Cardiac septum (tissue), 1 donor: Measurements from ENCODE around the gene COL21A1. TPM values are rescaled to one million over a fixed set of nuclear protein-coding genes. Genes with fewer than 3 reads are reported as not detected.

Source experiments
- DNase-seq: peaks from one replicate; pipeline ENCODE4 v3.0.0-alpha.2; 2020; ENCODE audit warnings: low spot score
- intact Hi-C: fragments of 100-400 bp; cut with DNase I; formaldehyde crosslinking; loops from one replicate; pipeline ENCODE4 v1.14.0; 2022
- total RNA-seq: library from RNA; stranded (reverse); fragmentation: NEBNext Ultra II Directional; extraction: Animal tissue kit (Norgen Biotek cat#: 25700); gene quantifications from one replicate; pipeline ENCODE4 v1.2.1, GENCODE V29; 2021
- donor health status: DM: no; HTN: no; CAD: no.

The COL21A1 gene
- total RNA-seq, 1 donor from 2014 or later = 87.3 TPM

DNA sequence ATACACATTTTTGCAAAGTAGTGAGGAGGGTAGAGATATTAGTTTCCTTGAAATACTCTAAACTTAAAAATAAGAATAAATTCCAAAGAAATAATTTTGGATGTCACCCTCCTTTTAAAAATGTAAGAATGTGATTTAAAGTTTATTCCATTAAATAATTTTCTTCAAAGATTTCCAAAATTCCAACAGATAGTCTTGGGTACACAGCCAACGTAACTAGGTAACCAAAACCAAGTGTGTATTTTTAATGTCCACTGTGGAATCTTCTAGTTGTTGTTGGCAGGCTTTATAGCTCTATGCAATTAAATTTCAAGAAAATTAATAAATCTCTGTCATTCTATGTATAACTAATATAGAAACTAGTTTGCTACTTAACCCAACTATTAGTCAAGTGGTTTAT is 101.3 kb downstream of the COL21A1 start:
- no peak for DNase-seq
- intact Hi-C loops = no loop called here

DNA sequence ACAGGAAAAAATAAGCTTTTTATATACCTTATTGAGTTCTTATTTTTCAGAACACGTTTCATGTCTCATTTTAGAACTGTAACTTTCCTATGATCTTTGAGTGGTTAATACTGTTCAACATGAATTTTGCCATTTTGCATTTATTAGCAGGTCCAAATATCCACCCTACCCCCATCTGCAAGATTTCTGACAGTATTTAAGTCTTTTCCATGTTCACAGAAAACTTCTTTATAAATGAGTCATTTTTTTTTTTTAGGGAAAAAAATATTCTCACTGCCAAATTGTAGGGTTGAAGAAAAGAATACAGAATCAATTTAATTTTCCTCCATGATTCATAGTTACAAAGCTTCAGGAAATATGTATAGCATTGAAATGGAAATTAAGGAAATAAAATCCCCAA is 101.8 kb downstream of the COL21A1 start:
- intact Hi-C loops = no loop called here
- DNase-seq = no peak

DNA sequence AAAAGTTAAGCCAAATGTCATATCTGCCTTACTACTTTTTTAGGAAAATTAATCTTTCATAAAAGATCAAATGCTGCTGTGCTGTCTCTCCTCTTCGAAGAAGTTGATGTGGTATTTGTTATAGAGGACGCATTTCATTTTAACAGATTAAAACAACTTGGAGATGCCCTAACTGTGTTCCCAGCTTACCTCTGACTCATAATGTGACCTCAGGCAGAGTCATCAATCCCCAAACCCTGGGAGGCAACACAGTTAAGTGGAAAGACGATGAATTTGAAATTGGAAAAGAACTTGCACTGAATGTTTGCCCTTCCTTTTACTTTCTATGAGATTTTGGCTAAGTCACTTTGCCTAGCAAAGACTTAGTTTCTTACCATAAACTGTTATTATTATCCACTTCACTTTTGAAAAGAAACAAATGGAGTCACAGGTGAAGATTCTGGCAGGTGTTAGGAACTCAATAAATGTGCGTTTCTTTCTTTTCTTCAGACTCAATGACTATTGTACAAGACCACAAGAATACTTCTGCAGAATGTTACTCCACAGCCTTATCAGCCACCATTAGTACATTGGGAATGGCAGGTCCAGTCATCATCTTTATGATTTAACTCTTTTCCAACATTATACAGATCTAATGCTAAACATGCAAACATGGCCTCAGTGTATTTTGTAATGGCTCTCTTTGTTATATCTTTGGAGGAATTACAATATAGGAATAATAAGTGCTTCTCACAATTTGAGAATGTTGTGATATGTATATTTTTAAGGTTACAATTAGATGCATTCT is 102.6 kb downstream of the COL21A1 start:
- DNase-seq = no peak
- intact Hi-C loops = no loop called here

DNA sequence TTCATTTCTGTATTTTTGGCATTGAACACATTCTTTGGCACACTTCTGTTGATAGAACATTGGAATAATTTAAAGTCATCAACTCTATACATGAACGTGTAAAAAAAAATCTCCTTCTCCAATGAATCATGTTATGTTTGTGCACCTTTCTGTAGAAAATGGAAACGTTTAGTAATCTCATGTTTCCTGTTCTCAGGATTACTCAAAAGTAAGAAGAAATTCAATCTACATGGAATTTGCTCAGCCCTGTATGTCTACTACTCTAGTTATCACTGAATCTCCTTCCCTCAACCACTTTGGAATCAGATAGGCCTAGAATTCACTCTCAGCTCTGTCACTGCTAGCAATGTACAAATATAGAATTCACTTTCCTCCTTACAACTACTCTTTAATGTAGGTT is 103.6 kb downstream of the COL21A1 start:
- intact Hi-C loops = no loop called here

DNA sequence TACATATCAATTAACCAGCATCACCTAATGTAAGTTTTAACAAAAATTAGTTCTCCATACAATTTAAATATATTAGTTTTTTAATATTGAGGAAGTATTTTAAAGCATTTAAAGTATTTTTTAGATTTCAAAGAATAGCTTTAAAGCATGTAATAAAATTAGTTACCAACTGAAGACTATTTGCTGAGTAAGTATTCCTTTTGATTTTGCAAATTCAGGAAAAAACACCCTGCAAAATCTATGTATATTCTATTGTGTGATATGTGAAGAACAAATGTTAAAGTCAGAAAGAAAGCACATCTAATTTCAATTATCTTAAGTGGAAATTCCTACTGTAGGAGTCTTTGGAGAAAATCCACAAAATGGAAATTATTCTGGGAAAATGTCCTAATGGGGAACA is 107.3 kb downstream of the COL21A1 start:
- intact Hi-C loops = no loop called here
- DNase-seq = no peak

More for the DNA sequence above, 103.6 kb downstream of the COL21A1 start:
- no peak for DNase-seq

DNA sequence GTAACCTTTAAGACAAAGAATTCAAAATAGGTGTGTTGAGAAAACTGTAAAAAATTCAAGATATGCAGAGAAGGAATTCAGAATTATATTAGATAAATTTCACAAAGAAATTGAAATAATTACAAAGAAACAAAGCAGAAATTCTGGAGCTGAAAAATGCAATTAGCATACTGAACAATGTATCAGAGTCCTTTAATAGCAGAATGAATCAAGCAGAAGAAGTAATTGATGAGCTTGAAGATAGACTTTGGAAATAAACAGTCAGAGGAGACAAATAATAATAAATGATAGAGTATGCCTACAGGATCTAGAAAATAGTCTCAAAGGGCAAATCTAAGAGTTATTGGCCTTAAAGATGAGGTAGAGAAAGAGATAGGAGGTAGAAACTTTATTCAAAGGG is 131.7 kb downstream of the COL21A1 start:
- intact Hi-C loops = no loop called here
- DNase-seq = no peak

DNA sequence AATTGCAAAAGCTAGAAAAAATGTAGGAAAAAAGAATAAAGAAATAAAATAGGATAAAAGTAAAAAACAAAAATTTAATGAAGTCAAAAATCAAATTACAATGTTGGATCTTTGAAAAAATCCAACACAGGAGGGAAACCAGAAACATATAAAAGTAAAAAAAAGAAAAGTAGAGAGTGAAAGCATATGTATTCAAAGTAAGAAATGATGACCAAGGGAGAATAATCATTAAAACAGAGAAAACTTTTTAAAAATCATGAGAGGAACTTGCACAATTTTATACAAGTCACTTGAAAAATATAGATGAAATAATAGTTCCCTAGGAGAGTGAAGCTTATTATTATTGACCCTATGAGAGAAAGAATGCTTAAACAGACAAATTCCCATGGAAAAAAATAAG is 138.2 kb downstream of the COL21A1 start:
- intact Hi-C loops = no loop called here
- no peak for DNase-seq

DNA sequence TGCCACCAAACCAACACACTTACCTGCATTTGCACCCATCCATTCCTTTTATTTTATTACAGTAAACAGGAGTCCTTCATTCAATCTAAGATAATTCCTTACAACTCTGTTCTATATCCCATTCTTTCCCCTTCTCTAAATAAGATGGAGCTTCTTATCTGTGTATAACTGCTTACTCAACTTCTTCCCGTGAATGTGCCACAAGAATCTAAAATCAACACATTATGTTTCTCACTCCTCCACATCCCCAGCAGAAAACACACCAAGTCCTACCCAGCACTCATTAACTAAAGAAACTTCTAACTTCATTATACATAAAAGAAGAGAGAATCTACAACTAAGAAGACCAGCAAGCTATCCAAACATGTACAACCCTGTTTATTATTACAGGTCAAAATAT is 141.1 kb downstream of the COL21A1 start:
- intact Hi-C loops = no loop called here
- DNase-seq = no peak

DNA sequence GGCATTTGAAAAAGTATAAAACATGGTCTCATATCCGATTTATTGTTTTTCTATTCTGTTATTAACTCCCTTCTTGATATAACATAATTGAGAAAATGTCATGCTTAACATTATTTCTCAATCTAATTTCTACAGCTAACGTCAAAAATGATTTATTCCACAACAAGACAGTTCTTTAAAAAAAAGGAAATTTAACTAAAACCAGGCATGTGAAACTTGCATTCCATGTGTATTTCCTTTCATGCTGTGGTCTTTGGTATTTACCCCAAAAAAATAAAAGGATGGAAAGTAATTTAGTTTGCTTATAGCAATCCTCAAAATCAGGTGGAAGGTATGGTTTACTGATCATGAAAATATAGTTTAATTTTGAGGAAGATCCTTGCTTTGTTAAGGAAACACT is 142.8 kb downstream of the COL21A1 start:
- DNase-seq = no peak
- intact Hi-C loops = no loop called here

DNA sequence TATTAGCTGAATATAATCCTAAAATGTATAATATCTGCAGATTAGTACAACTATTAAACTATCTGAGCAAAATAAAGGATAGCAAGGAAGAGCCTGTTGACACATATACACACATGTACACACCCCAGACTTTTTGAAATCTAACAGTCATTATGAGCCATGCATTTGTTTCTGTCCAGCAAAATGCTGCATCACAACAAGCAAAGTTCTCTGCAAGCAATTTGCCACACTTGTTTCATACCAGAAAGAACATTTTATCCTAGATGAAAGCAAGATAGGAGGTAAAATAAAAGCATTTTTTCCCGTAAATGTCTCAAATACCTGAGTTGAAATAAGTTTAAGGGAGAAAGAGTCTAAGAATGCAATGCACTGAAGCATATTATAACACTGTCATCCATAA is 145.2 kb downstream of the COL21A1 start:
- no peak for DNase-seq
- intact Hi-C loops = no loop called here

DNA sequence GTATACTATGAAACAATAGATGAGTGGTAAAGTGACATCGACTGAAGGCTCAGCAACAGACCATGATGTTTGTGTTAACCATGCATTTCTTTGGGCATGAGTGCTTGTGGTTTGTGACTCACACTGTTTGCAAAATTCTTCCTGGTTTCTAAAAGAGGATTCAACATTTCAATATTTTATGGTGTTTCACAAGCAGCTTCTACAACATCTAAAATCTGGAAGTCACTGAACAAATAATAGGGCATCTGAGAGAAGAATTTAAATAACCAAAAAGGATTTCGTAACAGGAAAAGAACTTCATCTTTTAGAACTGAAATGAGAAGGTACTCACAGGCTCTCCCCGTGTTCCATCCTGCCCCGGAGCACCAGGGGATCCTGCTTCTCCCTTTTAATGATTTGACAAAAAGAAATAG is 146.2 kb downstream of the COL21A1 start:
- intact Hi-C loops = no loop called here
- no peak for DNase-seq

DNA sequence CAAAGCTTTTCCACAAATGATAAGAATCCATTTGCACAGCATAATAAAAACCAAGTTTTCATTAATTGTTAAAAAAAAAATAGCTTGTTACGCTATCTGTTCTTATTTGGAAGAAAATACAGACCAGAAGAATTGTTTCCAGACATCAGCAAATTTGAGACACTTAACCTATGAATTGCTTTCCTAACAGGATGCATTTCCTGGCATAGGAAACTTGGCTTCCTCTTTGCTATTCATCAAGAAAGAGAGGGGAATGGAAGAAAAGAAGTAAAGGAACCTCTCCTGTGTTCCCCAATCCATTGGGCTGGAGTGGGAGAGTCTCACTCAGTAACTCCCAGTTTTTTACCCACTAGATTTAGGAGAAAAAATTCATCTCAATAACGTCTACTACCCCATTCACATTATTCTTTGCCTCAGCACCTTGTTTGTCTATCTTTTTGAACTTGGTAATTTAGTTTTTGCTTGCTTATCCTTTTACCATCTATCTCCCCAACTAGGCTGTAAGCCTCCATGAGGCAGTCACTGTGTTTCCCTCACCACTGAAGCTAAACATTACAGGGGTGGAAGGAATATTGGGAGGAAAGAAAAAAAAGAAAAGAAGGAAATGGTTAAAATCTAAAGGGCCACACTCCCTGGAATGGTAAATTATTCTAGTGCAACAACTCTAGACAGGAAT is 150.3 kb downstream of the COL21A1 start:
- no peak for DNase-seq
- intact Hi-C loops = no loop called here

DNA sequence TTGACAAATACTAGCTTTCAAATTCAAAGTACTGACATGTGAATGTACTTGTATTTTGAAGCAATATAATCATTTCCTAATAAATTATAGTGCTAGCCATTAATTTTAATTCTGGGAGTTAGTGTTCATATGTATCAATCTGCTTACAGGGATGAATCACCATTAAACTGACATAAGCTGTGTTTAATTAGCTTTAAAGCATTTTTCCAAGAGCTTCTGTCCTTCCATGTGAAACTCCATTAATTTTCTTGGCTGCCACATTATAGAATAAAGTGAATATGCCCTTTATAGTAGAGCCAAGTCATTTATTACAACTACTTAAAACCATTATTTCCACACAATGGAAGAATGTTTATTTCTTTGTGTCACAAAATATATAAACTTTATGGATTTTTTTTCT is 150.8 kb downstream of the COL21A1 start:
- no peak for DNase-seq
- intact Hi-C loops = no loop called here

DNA sequence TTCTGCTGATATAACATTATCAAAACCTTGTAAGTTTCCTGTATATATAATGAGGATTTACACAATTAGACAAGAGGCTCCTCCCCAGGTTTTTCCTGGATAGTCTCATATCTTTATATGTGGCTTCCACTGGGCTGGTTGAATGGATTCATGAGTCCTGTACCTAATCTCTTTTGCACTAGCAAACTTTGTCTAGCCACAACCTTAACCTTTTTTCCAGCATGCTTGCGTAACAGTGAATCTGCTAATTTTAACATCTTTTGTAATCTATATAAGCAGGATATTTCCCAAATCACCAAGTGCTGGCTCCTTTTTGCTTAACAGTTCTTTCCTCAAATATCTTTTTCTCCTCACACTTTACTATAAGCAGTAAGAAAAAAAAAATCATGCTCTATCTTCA is 153.6 kb downstream of the COL21A1 start:
- intact Hi-C loops = no loop called here
- no peak for DNase-seq

DNA sequence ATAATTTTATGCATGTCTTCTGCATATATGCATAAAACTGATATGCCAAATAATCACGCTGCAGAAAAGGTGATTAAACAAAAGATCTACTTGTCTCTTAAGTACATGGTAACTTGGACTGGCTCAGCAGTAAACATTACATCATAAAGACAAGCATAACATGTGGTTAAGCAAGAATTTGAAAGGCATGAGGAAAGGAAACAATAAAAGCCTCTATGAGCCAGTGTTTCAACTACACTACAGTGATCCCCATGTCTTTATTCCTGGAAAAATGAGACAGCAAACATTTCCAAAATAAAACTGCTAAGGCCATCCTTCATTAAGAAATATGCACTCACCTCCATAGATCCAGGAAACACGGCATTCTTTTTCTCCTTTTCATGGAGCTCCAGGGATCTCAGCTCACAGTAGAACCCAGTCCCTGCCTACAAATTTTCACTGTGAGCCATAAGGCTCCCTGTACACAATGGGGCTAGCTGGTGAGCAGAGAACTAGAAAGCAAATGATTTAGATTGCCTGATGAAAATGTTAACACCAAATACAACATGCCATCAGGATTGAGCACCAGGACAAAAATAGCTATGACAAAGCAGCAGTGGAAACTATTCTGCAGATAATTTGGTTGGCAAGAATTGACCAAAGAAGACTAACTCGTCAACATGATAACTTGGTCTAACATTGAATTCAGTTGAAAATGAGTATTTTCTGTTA is 156.1 kb downstream of the COL21A1 start:
- intact Hi-C loops = no loop called here

DNA sequence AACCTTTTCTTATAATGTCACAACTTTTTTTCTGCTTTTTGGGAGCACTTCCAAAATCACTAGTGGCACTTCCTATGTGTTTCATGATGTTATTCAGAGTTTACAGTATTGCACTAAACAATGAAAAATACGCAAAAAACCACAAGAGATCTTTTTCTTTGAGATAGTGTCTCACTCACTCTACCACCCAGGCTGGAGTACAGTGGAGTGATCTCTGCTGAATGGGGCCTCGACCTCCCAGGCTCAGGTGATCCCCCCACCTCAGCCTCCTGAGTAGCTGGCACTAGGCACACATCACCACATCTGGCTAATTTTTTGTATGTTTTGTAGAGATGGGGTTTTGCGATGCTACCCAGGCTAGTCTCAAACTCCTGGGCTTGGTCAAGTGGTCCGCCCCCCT is 158.7 kb downstream of the COL21A1 start:
- DNase-seq = no peak
- intact Hi-C loops = no loop called here

More for the DNA sequence above, 156.1 kb downstream of the COL21A1 start:
- no peak for DNase-seq

DNA sequence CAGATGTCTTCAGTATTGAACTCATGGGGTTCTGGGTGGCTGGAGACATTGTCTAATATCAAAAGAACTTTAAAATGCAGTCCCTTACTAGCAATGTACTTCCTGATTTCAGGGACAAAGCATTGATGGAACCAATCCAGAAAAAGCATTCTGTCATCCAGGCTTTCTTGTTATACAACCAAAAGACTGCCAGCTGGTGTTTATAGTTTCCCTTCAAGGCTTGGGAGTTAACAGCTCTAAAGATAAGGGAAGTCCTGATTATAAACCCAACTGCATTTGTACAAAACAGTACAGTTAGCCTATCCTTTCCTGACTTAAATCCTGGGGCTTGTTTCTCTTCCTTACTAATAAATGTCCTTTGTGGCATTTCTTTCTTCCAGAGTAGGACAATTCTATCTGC is 160.0 kb downstream of the COL21A1 start:
- DNase-seq = no peak
- intact Hi-C loops = no loop called here

DNA sequence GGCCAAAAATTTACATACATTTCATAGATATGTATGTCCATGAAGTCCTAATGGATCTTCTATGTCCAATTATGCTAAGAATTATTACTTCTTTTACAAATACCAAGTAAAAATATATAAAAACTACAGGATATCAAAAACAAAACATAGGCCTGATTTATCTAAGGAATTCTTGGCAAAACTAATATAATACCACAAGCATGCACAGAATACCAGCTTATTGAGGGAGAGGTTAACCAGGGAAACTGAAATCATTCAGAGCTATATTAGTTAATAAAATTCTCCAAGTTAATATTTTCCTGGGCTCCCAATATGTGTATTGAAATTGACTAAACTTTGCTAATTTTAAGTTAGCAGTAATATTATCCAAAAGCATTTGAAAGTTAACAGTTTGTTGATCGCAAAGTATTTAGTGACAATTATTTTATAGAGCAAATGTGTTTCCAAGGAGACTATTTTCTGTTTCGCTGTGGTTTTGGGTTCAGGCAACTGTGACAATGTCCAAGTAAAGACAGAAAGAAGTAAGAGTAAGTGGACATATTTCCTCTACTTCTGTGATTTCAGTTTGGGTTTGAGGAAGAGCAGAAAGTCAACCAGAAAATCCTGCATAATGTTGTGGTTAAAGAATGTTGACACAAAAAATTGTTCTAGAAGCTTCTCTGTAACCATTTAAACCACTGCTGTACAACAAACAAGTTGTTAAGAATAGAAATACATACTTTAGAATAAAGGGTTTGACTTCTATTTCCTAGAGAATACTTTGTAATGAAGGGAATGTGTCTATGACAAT is 167.4 kb downstream of the COL21A1 start:
- intact Hi-C loops = no loop called here
- no peak for DNase-seq

DNA sequence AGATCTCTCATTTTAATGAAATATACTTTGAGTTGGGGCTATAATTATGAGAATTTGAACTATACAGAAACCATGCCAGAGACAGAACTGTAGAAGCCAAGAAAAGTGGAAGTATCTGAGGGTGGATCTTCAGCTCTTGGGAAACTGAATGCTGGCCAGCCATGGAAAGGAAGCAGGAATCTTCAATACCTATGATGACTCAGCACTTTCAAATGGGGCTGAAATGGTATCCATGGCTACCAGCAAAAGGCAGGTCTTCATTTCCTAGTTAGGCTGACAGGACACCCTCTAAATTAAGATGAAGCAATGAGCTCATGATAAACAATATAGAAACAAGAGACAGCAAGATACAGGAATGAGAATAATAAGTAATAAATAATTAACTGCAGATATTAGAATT is 171.3 kb downstream of the COL21A1 start:
- intact Hi-C loops = no loop called here
- DNase-seq = no peak

DNA sequence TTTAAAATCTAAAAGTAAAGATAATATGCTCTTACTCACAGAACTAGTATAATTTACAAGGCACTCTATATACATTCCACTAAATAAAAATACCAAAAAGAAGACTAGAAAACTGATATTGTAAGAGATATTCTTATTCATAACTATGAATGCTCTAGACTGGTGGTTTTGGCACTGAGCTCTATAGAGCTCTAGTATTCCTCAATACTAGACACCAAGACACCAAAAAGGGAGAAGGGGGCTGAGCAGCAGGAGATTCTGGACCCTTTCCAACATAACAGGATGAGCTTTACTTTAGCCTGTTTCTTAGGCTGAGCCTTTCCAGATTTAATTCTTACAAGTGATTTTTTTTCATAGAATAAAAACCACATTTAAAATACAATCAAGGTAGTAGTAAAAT is 173.6 kb downstream of the COL21A1 start:
- intact Hi-C loops = no loop called here
- no peak for DNase-seq
